HEK293 (cell line): ENCODE results near the gene MPO.
A peak's percentile ranks its signal among the peaks of the same experiment; 100 is the strongest.

ENCODE experiments used
- CTCF ChIA-PET: fragments of 350-600 bp; formaldehyde crosslinking; extraction: SDS; loops from one replicate; lab custom pipeline; 2021; ENCODE audit warnings: antibody characterized with exemption; lab: Yijun Ruan, JAX
- POLR2A ChIA-PET: fragments of 300-600 bp; formaldehyde crosslinking; extraction: SDS; loops from one replicate; lab custom pipeline; 2020; ENCODE audit warnings: antibody characterized with exemption, inconsistent platforms; lab: Yijun Ruan, JAX
- H3K27ac ChIP-seq: fragments of 200-500 bp; sonication (Bioruptor generic); 2 replicates; pipeline ENCODE4 v1.5.1; 2014; ENCODE audit warnings: low read depth, low read length, control low read depth, inconsistent platforms; ENCODE audit errors: extremely low read depth
- H3K36me3 ChIP-seq, 2 experiments: fragments of 200-500 bp in 1 of 2; sonication (Bioruptor generic) in 1 of 2; 1 replicate in 1 of 2; 2 replicates in 1 of 2; pipeline ENCODE4 v1.5.1; 2014 to 2017; ENCODE audit warnings: inconsistent platforms in 2 of 2, low read length in 2 of 2; ENCODE audit not compliant: control insufficient read depth in 2 of 2, insufficient read depth in 1 of 2
- H3K4me1 ChIP-seq: fragments of 200-500 bp; sonication (Bioruptor generic); 2 replicates; pipeline ENCODE4 v1.5.1; 2014; ENCODE audit warnings: mild to moderate bottlenecking, low read length, inconsistent platforms; ENCODE audit not compliant: control insufficient read depth, insufficient read depth
- H3K4me3 ChIP-seq: 2 replicates; pipeline ENCODE4 v1.5.1; 2011; ENCODE audit warnings: low read depth, mild to moderate bottlenecking, control low read depth, low read length, moderate library complexity
- H3K9me3 ChIP-seq: fragments of 200-500 bp; sonication (Bioruptor generic); 2 replicates; pipeline ENCODE4 v1.5.1; 2014; ENCODE audit warnings: low read depth, low read length, inconsistent platforms; ENCODE audit not compliant: control insufficient read depth, insufficient read depth
- CTCF ChIP-seq: fragments of 450-650 bp; formaldehyde crosslinking; IDR thresholded peaks from 2 replicates; pipeline ENCODE4 v1.5.1; 2016; ENCODE audit warnings: missing biosample characterization, missing genetic modification characterization
- EGR2 ChIP-seq: fragments of 450-650 bp; formaldehyde crosslinking; IDR thresholded peaks from 2 replicates; pipeline ENCODE4 v1.5.1; 2016; ENCODE audit warnings: low read depth, missing biosample characterization, missing genetic modification characterization
- IKZF3 ChIP-seq: fragments of 450-650 bp; IDR thresholded peaks from 2 replicates; pipeline ENCODE4 v1.5.0; 2018; ENCODE audit warnings: missing biosample characterization, mild to moderate bottlenecking, missing genetic modification characterization, moderate library complexity
- SP7 ChIP-seq: fragments of 450-650 bp; formaldehyde crosslinking; IDR thresholded peaks from 2 replicates; pipeline ENCODE4 v1.5.1; 2016; ENCODE audit warnings: missing biosample characterization, missing genetic modification characterization
- YY2 ChIP-seq: fragments of 450-650 bp; formaldehyde crosslinking; IDR thresholded peaks from 2 replicates; pipeline ENCODE4 v1.5.1; 2016; ENCODE audit warnings: missing biosample characterization, missing genetic modification characterization
- ZBTB17 ChIP-seq: fragments of 450-650 bp; formaldehyde crosslinking; IDR thresholded peaks from 2 replicates; pipeline ENCODE4 v1.5.1; 2016; ENCODE audit warnings: missing biosample characterization, missing genetic modification characterization
- ZBTB26 ChIP-seq: fragments of 450-650 bp; formaldehyde crosslinking; optimal IDR thresholded peaks from 2 replicates; pipeline ENCODE3; 2016; ENCODE audit warnings: missing biosample characterization, mild to moderate bottlenecking, missing genetic modification characterization
- ZNF138 ChIP-seq: fragments of 450-650 bp; formaldehyde crosslinking; IDR thresholded peaks from 2 replicates; pipeline ENCODE4 v1.5.1; 2016; ENCODE audit warnings: missing biosample characterization, missing genetic modification characterization, borderline replicate concordance
- ZNF146 ChIP-seq: fragments of 450-650 bp; formaldehyde crosslinking; IDR thresholded peaks from 2 replicates; pipeline ENCODE4 v1.5.1; 2016; ENCODE audit warnings: missing biosample characterization, missing genetic modification characterization
- ZNF211 ChIP-seq: fragments of 450-650 bp; formaldehyde crosslinking; IDR thresholded peaks from 2 replicates; pipeline ENCODE4 v1.5.1; 2016; ENCODE audit warnings: low read depth, missing biosample characterization, missing genetic modification characterization
- ZNF302 ChIP-seq: fragments of 450-650 bp; formaldehyde crosslinking; IDR thresholded peaks from 2 replicates; pipeline ENCODE4 v1.5.1; 2016; ENCODE audit warnings: missing biosample characterization, missing genetic modification characterization, low read depth
- ZNF37A ChIP-seq: fragments of 450-650 bp; IDR thresholded peaks from 2 replicates; pipeline ENCODE4 v1.5.1; 2018; ENCODE audit warnings: missing biosample characterization, missing genetic modification characterization
- ZNF518A ChIP-seq: fragments of 450-650 bp; formaldehyde crosslinking; conservative IDR thresholded peaks from 2 replicates; pipeline ENCODE4 v1.5.1; 2016; ENCODE audit warnings: low read depth, missing biosample characterization, missing genetic modification characterization
- ZNF548 ChIP-seq: fragments of 450-650 bp; formaldehyde crosslinking; IDR thresholded peaks from 2 replicates; pipeline ENCODE4 v1.5.1; 2016; ENCODE audit warnings: missing biosample characterization, missing genetic modification characterization
- ZNF791 ChIP-seq: fragments of 450-650 bp; formaldehyde crosslinking; IDR thresholded peaks from 2 replicates; pipeline ENCODE4 v1.5.1; 2016; ENCODE audit warnings: missing biosample characterization, missing genetic modification characterization
- ZNF837 ChIP-seq: fragments of 450-650 bp; formaldehyde crosslinking; IDR thresholded peaks from 2 replicates; pipeline ENCODE4 v1.5.1; 2016; ENCODE audit warnings: missing biosample characterization, missing genetic modification characterization
- ZSCAN23 ChIP-seq: fragments of 450-650 bp; formaldehyde crosslinking; IDR thresholded peaks from 2 replicates; pipeline ENCODE4 v1.5.1; 2016; ENCODE audit warnings: missing biosample characterization, missing genetic modification characterization
- ZSCAN30 ChIP-seq: fragments of 450-650 bp; IDR thresholded peaks from 2 replicates; pipeline ENCODE4 v1.5.1; 2018; ENCODE audit warnings: missing biosample characterization, mild to moderate bottlenecking, missing genetic modification characterization, moderate library complexity
- TF ChIP-seq, protein P1 (sequence below): fragments of 450-650 bp; formaldehyde crosslinking; IDR thresholded peaks from 2 replicates; pipeline ENCODE4 v1.5.1; 2016; ENCODE audit warnings: missing biosample characterization, missing genetic modification characterization
- TF ChIP-seq, protein P2 (sequence below): fragments of 450-650 bp; formaldehyde crosslinking; IDR thresholded peaks from 2 replicates; pipeline ENCODE4 v1.5.1; 2016; ENCODE audit warnings: missing biosample characterization, missing genetic modification characterization

MPO gene

GRCh38 chr17:58265271-58265670 lies 15.5 kb downstream of the MPO start (continued):
- TF ChIP-seq ZNF518A (tag by site-specific recombination) (no peak), ZNF837 (tag by site-specific recombination) (no peak), SP7 (tag by site-specific recombination) (no peak), ZNF138 (tag by site-specific recombination) (no peak), YY2 (no peak)

GRCh38 chr17:58264407-58265103 lies 16.2 kb downstream of the MPO start:
- POLR2A ChIA-PET: interaction anchor here (0.9 kb wide), 1 partner anchor 53 kb away, joined by 6 read pairs; no protein-coding TSS in a partner anchor
- H3K4me1 ChIP-seq: no peaks in the 10 kb centered on the region
- no peak overlapping the region for H3K4me3 ChIP-seq
- TF ChIP-seq, protein P1, sequence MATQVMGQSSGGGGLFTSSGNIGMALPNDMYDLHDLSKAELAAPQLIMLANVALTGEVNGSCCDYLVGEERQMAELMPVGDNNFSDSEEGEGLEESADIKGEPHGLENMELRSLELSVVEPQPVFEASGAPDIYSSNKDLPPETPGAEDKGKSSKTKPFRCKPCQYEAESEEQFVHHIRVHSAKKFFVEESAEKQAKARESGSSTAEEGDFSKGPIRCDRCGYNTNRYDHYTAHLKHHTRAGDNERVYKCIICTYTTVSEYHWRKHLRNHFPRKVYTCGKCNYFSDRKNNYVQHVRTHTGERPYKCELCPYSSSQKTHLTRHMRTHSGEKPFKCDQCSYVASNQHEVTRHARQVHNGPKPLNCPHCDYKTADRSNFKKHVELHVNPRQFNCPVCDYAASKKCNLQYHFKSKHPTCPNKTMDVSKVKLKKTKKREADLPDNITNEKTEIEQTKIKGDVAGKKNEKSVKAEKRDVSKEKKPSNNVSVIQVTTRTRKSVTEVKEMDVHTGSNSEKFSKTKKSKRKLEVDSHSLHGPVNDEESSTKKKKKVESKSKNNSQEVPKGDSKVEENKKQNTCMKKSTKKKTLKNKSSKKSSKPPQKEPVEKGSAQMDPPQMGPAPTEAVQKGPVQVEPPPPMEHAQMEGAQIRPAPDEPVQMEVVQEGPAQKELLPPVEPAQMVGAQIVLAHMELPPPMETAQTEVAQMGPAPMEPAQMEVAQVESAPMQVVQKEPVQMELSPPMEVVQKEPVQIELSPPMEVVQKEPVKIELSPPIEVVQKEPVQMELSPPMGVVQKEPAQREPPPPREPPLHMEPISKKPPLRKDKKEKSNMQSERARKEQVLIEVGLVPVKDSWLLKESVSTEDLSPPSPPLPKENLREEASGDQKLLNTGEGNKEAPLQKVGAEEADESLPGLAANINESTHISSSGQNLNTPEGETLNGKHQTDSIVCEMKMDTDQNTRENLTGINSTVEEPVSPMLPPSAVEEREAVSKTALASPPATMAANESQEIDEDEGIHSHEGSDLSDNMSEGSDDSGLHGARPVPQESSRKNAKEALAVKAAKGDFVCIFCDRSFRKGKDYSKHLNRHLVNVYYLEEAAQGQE: no peak
- peak; percentile 79 for TF ChIP-seq ZBTB17
- CTCF ChIA-PET: interaction anchor here (0.7 to 1.1 kb wide), 2 partner anchors 9 to 12 kb away, joined by 3 read pairs; no protein-coding TSS in a partner anchor
- peaks cover 3% of the 10 kb centered on the region; the same call in 1 of the 2 replicates for H3K9me3 ChIP-seq
- no peak overlapping the region for H3K27ac ChIP-seq
- no peaks in the 10 kb centered on the region for H3K36me3 ChIP-seq

GRCh38 chr17:58263773-58264172 lies 17.0 kb downstream of the MPO start:
- H3K27ac ChIP-seq: no peak overlapping the region
- H3K36me3 ChIP-seq: no peaks in the 10 kb centered on the region
- H3K4me1 ChIP-seq: no peaks in the 10 kb centered on the region
- ChIA-PET CTCF (interaction anchor here (0.7 to 1.1 kb wide), 3 partner anchors 14 to 200 kb away, joined by 3 to 5 read pairs (median 3); no protein-coding TSS in a partner anchor), POLR2A (no interaction called here)
- H3K9me3 ChIP-seq: peaks cover 3% of the 10 kb centered on the region; the same call in 1 of the 2 replicates
- no peak overlapping the region for H3K4me3 ChIP-seq
- no peak for TF ChIP-seq ZBTB26 (tag by site-specific recombination)
- TF ChIP-seq ZNF211 (tag by site-specific recombination): no peak
- no peak for TF ChIP-seq ZSCAN30 (tag by site-specific recombination)
- TF ChIP-seq ZNF548 (tag by site-specific recombination): no peak
- no peak for TF ChIP-seq ZNF37A (tag by site-specific recombination)
- TF ChIP-seq, protein P2, sequence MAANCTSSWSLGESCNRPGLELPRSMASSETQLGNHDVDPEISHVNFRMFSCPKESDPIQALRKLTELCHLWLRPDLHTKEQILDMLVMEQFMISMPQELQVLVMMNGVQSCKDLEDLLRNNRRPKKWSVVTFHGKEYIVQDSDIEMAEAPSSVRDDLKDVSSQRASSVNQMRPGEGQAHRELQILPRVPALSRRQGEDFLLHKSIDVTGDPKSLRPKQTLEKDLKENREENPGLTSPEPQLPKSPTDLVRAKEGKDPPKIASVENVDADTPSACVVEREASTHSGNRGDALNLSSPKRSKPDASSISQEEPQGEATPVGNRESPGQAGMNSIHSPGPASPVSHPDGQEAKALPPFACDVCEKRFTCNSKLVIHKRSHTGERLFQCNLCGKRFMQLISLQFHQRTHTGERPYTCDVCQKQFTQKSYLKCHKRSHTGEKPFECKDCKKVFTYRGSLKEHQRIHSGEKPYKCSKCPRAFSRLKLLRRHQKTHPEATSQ: no peak
- no peak for TF ChIP-seq ZNF791 (tag by site-specific recombination)
- no peak for TF ChIP-seq ZNF302 (tag by site-specific recombination)
- no peak for TF ChIP-seq ZNF146 (tag by site-specific recombination)
- TF ChIP-seq IKZF3 (tag by site-specific recombination): no peak
- no peak for TF ChIP-seq ZSCAN23
- no peak for TF ChIP-seq CTCF
- no peak for TF ChIP-seq EGR2 (tag by site-specific recombination)
